HepG2 (cell line): Measurements from ENCODE around the gene HOXD12. TPM values are rescaled to one million over a fixed set of nuclear protein-coding genes. Genes with fewer than 3 reads are reported as not detected.

Experiments
- NCOA1 ChIP-seq: sonication (generic); formaldehyde crosslinking; IDR thresholded peaks from 2 replicates; pipeline ENCODE4 v1.9.0; 2021; ENCODE audit warnings: missing genetic modification reagents
- PPARG ChIP-seq: conservative IDR thresholded peaks from 2 replicates; pipeline ENCODE4 v1.6.1; 2016; ENCODE audit warnings: missing biosample characterization, missing genetic modification reagents
- SP4 ChIP-seq: sonication (generic); formaldehyde crosslinking; IDR thresholded peaks from 2 replicates; pipeline ENCODE4 v1.8.1; 2023; ENCODE audit warnings: mild to moderate bottlenecking, missing genetic modification reagents
- ZBTB33 ChIP-seq: sonication (generic); formaldehyde crosslinking; IDR thresholded peaks from 2 replicates; pipeline ENCODE4 v1.4.0; 2020; ENCODE audit warnings: missing genetic modification reagents
- ZNF484 ChIP-seq: sonication (generic); formaldehyde crosslinking; IDR thresholded peaks from 2 replicates; pipeline ENCODE4 v1.5.1; 2020; ENCODE audit warnings: mild to moderate bottlenecking, low read depth, missing genetic modification reagents, borderline replicate concordance
- polyA plus RNA-seq, 8 experiments: library from polyadenylated mRNA; depleted of rRNA in 3 of 8; stranded (reverse) in 7 of 8; unstranded in 1 of 8; fragments of >200 nt; fragmentation: Illumina TruSeq in 4 of 8; extraction: Trizol in 4 of 8; gene quantifications; 2 replicates each; pipeline versions ENCODE4 v1.2.1 to v1.2.3, GENCODE V29; 2011 to 2016; ENCODE audit warnings: low read depth in 4 of 8, missing spikeins in 1 of 8, mixed read lengths in 1 of 8; ENCODE audit not compliant: insufficient read depth in 1 of 8
- total RNA-seq, 5 experiments: library from RNA; depleted of rRNA; stranded (reverse); fragments of >200 nt; fragmentation: Illumina TruSeq; extraction: Trizol; gene quantifications; 2 replicates each; pipeline ENCODE4 v1.2.3, GENCODE V29; 2016; ENCODE audit warnings: low read depth in 1 of 5
- TF ChIP-seq, protein P1 (sequence below): IDR thresholded peaks from 2 replicates; pipeline ENCODE4 v1.6.1; 2012; ENCODE audit warnings: low read length, improper control_type of control experiment

The HOXD12 gene
- total and polyA plus RNA-seq, 2 of the 13 experiments (the other 11 are each of a cell fraction or from before 2014, with no cell fraction given): not detected

- TF ChIP-seq ZBTB33 (CRISPR knock-in tag) (no peak), PPARG (CRISPR knock-in tag) (no peak), NCOA1 (CRISPR knock-in tag) (no peak), SP4 (CRISPR knock-in tag) (no peak), ZNF484 (CRISPR knock-in tag) (no peak)
- TF ChIP-seq, protein P1, sequence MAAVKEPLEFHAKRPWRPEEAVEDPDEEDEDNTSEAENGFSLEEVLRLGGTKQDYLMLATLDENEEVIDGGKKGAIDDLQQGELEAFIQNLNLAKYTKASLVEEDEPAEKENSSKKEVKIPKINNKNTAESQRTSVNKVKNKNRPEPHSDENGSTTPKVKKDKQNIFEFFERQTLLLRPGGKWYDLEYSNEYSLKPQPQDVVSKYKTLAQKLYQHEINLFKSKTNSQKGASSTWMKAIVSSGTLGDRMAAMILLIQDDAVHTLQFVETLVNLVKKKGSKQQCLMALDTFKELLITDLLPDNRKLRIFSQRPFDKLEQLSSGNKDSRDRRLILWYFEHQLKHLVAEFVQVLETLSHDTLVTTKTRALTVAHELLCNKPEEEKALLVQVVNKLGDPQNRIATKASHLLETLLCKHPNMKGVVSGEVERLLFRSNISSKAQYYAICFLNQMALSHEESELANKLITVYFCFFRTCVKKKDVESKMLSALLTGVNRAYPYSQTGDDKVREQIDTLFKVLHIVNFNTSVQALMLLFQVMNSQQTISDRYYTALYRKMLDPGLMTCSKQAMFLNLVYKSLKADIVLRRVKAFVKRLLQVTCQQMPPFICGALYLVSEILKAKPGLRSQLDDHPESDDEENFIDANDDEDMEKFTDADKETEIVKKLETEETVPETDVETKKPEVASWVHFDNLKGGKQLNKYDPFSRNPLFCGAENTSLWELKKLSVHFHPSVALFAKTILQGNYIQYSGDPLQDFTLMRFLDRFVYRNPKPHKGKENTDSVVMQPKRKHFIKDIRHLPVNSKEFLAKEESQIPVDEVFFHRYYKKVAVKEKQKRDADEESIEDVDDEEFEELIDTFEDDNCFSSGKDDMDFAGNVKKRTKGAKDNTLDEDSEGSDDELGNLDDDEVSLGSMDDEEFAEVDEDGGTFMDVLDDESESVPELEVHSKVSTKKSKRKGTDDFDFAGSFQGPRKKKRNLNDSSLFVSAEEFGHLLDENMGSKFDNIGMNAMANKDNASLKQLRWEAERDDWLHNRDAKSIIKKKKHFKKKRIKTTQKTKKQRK: no peak
- TF ChIP-seq, all 625 proteins: peak for 0
Measured at GRCh38 chr2:176121190-176122051, 21.8 kb downstream of the HOXD12 start (continued).
